GM19023 (cell line): Measurements from ENCODE around the gene SPDYE3.
"Not testable (repeated sequence)": the region's sequence is repeated elsewhere in the genome, so short reads cannot be mapped to it uniquely, and the experiment has no call there.

ENCODE experiments used
- ATAC-seq: cut with Tn5 transposase; IDR thresholded peaks from one replicate; pipeline ENCODE4 v1.9.1; 2021; ENCODE audit warnings: mild to moderate bottlenecking, moderate library complexity; ENCODE audit not compliant: unreplicated experiment

Gene SPDYE3

DNA sequence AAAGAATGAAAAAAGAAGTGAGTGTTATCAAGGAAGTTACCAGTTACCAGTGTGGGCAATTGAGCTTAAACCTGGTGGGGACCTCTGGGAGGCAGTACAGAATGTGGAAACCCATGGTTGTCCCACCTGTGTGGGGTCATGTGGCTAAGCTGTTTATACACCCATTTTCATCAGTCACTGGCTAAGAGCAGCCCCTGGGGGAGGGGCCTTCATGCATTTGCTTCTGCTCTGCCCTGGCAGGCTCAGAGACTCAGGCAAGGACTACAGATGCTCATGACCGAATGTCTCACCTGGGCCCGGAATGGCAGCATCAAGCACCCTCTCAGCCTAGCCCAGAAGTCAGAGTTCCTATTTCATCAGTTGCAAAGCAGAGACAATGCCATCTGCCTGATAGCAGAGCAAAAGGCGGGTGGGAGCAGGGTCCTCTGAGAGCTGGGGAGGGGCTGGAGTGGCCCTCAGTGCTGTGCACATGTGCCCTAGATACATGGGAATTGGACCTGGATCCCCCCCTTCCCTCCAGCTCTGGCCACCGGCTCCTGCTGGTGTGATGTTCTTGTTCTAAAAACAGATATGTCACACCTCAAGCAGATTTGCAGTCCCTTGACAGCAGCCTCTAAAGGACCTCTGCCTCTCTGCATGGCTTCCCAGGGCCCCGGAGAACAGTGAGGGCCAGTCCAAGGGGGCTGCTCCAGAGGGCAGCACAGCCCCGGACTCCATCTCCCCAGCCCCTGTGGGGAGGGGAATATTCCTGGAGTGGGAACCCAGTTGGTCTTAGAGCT, 20.1 kb upstream of the SPDYE3 start:
- not testable (repeated sequence) for ATAC-seq

DNA sequence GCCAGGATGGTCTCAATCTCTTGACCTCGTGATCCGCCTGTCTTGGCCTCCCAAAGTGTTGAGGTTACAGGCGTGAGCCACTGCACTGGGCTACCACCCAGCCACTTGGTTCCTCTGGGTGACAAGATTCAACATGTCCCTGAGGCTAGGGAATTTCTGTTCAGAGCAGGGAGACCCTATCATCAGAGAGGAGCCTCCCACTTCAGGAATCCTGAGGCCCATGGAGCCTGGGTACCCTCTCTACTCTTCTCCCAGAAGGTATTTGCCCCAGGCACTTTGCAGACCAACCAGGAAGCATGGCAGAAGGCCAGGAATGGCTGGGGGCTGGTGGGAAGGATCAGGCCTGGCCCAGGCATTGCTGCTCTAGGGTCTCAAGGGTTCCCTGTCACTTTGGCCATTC, 19.2 kb upstream of the SPDYE3 start:
- not testable (repeated sequence) for ATAC-seq

DNA sequence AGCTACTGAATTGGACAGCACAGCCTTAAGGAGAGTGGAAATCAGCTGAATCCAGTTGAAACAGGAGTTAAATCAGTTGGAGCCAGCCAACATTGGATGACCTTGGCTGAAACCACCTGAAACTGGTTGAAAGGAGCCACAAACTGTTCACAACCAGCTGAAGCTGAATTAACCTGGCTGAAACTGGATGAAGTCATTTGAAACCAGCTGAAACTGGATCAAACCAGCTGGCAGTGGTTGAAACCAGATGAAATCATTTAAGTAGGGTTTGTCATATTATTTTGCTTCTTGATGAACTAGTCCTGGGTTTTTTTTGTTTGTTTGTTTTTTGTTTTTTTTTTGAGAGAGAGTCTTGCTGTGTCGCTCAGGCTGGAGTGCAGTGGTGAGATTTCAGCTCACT, 15.3 kb upstream of the SPDYE3 start:
- not testable (repeated sequence) for ATAC-seq

DNA sequence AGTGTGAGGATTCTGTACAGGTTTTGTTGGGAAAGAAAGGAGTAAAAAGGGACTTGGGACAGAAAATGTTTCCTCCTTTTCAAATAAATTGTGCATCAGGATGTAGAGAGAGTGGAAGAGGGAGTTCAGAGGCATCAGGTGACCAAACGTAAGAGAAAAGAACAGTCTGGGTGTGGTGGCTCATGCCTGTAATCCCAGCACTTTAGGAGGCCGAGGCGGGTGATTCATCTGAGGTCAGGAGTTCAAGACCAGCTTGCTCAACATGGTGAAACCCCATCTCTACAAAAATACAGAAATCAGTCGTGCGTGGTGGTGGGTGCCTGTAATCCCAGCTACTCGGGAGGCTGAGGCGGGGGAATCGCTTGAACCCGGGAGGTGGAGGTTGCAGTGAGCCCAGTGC, 12.2 kb upstream of the SPDYE3 start:
- ATAC-seq, result not testable (repeated sequence)

DNA sequence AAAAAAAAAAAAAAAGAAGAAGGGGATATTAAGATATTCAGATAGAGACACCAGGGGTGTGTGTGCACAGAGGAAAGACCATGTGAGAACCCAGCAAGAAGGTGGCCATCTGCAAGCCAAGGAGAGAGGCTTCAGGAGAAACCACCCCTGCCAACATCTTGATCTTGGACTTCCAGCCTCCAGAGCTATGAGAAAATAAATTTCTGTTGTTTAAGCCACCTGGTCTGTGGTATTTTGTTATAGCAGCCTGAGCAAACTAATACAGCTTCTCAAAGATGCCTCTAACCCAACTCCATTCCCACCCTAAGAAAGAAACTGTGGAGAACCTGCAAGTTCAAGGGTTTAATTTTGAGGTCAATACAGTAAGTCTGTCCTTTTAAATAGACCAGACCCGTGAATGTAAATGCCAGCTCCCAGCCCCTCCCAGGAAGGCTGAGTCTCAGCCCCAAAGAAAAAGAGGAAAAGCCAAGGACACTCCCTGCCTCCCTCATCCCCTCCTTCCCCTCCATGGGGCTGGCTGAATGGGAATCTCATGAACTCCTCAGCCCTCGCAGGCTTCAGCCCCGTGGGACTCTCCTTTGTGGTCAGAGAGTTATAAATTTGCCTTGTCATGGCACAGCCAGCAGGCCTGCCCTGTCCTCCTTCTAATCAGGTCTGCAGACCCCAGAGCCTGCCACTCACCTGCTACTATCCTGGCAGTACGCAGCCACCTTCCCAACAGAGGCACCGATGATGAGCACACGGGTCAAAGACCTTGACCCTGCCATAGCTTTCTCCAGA, 9.5 kb upstream of the SPDYE3 start:
- ATAC-seq, result not testable (repeated sequence)

DNA sequence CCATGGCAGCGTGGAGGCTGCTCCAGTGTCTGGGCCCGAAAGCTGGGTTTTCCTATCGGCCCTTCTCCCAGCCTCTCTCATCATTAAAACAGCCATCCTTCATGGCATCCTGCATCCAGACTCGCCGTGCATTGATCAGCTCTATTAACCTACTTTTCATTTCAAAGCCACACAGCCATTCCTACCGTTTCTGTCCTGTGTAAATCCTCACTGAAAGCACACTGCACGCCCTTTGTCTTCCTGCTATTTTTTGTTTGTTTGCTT, 8.9 kb upstream of the SPDYE3 start:
- not testable (repeated sequence) for ATAC-seq

DNA sequence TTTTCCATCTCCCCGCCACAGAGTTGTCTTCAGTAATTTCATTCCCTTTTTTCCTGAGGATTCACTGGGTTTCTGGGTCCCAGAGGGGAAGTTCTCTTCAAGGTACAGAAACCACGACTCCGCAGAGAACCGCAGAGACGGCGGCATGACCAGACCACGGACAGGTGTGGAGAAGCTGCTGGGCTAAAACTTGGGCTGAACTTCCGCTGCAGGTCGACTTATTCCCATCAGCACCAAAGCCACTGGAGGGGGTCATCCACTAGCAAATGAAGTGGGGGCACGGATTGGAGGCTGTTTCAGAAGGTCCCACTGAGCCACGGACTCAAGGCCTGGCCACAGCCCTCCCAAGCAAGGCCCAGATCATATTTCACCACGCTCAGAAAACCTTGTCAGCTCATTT, 3.0 kb upstream of the SPDYE3 start:
- not testable (repeated sequence) for ATAC-seq

DNA sequence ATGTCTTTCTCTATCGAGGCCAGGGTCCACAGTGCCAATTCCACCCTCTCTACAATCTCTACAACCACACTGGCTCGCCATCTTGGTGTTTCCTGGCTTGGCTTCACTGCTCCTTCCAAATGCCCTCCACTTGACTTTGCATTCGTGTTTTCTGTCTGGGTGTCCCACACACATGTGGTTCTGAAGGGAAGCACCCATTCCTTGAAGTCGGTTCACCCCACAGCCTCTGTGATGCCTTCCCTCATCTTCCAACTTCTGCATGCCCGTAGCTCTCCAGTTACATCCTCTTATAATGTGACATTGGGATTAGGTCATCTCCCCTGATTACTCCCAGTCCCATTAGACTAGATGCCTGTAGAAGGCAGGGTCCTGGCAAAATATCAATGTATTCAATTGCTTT, 10.8 kb downstream of the SPDYE3 start:
- ATAC-seq, result not testable (repeated sequence)

DNA sequence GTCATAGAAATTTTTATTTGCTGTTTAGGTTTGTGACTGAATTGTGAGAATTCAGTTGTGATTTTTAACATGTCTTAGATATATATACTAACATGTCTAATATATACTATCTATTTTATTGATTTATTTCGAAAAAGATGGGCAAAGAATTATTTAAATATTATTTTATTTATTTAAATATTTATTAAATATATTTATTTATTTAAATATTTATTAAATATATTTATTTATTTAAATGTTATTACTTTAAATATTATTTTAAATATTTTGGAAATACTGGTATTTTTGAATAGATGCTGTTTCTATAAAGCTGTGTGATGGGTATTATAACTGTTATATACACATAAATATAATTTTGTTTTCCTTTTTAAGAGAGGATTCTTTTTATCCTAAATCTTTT, 14.1 kb downstream of the SPDYE3 start:
- ATAC-seq, result not testable (repeated sequence)

DNA sequence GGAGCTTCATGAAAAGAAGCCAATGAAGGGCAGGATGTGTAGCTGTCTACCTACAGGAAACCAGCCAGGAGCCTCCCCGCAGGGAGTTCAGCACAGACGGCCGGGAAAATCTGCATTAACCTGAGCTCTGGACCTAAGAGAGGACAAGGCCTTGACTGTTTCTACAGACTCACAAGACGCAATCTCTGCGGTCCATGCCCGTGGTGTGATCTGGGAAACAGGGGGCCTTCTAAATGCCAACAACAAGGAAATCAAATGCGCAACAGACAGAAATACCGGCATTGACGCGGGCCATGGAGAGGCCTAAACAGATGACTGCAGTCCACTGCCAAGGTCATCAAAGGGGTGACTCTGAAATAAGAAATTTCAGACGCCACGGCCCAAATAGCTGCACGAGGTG, 16.7 kb downstream of the SPDYE3 start:
- not testable (repeated sequence) for ATAC-seq

DNA sequence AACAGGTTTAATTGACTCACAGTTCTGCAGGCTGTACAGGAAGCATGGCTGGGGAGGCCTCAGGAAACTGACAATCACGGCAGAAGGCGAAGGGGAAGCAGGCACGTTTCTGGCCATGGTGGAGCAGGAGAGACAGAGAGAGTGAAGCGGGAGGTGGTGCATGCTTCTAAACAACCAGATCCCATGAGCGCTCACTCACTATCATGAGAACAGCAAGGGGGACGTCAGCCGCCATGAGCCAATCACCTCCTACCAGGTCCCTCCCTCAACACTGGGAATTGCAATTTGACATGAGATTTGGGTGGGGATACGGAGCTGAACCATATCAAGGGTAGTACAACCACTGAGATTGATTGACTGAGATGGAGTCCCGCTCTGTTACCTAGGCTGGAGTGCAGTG, 18.2 kb downstream of the SPDYE3 start:
- not testable (repeated sequence) for ATAC-seq

DNA sequence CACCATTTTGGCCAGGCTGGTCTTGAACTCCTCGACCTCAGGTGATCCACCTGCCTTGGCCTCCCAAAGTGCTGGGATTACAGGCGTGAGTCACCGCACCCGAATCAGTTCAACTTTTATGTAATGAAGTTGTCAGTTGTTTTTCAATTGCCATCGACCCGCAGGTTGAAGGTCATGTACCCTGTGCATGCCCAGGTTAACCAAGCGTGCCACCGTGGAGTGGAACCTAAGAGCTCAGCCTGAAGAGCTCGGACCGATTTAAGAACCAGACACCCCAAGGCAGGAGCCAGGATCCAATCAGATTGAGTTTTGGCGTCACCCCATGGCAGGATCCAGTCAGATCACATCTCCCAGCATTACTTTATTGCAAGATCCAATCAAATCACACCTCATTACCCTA, 19.4 kb downstream of the SPDYE3 start:
- ATAC-seq, result not testable (repeated sequence)

DNA sequence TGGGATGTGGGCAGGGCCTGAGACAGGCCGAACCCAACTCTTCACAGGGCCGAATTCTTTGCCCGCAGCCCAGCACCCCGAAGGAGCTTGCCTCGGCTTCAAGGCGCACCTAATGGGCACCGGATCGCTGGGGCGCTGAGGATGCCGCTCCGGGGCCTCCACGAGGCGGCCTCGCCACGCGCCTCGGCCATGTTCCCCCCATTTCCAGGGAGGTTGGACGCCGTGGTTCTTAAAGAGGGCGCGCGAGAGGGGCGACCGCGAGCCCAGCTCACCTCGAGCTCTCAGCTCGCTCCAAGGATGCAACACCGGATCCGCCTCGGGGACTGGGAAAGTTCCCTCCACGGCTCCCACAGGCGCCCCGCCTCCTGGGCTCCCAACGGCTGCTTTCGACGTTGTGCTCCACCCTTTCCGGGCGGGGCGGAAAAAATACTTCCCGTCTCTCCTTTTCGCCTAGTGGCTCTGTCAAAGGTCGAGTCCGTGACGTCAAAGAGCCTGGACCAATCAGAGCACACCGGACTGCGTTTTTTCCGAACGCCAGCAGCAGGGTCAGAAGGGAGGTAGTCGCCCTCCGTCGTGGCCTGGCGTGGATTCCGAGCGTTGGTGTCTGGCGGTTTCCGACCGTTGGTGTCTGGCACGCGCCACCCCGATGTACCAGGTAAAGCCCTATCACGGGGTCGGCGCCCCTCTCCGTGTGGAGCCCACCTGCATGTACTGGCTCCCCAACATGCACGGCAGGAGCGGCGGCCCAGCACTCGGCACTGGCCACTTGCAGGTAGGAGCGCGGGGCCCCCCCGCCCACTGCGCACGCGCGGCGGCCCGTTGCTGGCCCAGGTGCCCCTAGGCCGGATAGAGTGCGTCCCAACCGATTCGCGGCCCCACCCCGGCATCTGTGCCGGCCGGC, 28.3 kb downstream of the SPDYE3 start:
- ATAC-seq, result peak; percentile 97

DNA sequence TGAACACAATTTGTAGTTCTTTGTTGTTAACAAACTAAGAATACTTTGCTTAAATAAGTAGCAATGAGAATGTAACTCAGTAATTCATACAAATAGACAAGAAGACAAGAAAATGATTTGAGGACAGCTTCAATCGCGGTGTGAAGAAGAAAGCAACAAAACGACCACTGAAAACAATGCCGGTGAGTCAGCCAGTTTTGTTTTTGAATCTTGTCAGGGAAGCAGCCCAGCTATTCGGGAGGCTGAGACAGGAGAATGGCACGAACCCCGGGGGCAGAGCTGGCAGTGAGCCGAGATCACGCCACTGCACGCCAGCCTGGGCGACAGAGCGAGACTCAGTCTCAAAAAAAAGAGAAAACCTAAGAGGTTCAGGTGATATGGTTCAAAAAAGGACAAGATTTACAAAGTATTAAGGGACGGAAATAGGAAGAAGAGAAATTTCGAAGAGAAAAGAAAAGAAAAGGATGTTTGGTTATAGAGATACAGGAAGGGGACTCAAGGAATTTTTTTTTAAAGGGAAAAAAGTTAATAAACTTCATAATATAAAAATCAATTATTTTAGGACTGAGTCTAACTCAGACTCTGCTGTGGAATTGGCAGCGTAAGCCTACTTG, 30.7 kb downstream of the SPDYE3 start:
- ATAC-seq, result not testable (repeated sequence)

DNA sequence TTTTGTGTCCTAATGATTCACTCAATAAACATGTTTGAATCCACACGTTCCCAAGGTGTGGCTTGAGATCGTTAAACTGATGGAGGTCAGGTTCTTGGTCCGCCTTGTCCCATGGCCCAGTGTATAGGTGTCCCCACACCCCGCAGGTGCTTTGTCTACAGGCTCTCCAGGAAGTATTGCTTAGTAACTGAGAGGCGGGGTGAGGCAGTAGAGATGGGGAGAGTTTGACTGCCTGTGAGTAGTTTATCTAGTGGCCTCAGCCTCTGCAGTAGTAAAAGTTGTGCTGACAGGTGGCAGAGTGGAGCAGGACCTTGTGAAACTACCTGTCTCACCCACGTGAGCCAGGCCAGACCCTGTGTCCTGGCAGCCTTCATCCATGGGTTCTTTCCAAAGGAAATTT, 33.8 kb downstream of the SPDYE3 start:
- ATAC-seq, result not testable (repeated sequence)

DNA sequence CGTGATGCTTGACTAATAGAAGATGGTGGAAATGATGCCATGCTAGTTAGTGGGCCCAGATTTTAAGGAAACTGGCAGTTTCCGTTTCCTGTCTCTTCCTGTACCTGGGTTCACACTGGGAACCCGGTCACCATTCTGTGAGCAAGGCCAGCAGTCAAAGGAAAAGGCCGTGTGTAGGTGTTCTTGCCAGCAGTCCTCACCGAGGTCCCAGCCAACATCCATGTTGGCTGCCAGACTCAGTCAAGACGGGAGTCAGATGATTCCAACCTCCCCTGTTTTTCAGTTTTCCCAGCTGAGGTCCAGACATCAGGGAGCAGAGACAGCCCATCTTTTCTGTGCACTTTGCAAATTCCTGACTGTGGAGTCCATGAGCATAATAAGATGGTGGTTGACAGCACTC, 35.3 kb downstream of the SPDYE3 start:
- no peak for ATAC-seq

DNA sequence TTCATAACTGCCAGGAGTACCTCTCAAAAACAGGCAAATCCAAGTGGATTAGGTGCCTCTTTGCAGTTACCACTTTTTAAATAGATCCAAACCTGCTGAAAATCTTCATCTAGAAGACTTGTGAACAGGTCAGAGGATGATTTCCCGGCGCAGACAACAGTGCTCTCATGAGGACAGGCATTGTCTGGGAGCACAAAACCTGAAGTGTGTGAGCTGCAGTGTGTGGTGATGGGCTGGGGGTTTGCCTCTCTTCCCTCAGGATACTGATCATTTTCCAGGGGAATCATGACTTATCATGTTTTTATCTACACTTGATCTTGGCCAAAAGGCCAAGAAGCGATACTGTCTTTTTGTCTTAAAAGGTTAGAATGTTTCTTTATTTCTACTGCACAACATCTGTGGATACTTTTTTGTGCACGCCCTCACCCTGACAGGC, 36.6 kb downstream of the SPDYE3 start:
- ATAC-seq, result not testable (repeated sequence)

DNA sequence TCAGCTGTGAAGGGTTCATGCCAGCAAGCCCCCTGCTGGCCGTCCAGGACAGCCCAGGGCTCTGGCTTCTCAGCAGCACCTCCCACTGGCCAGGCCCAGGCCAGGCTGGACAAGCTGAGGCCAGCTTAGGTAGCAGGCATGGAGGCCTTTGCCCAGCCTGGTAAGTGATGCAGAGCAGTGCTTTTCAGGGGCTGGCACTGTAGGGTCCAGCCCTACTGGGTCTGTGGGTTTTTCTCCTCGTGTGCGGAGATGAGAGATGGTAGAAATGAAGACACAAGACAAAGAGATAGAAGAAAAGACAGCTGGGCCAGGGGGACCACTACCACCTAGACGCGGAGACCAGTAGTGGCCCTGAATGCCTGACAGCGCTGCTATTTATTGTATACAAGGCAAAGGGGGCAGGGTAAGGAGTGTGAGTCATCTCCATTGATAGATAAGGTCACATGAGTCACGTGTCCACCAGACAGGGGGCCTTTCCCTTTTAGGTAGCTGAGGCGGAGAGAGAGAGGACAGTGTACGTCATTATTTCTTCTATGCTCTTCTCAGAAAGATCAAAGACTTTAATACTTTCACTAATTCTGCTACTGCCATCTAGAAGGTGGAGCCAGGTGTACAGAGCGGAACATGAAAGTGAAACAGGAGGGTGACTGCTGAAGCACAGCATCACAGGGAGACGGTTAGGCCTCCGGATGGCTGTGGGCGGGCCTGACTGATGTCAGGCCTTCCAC, 37.2 kb downstream of the SPDYE3 start:
- peak; percentile 87 for ATAC-seq

DNA sequence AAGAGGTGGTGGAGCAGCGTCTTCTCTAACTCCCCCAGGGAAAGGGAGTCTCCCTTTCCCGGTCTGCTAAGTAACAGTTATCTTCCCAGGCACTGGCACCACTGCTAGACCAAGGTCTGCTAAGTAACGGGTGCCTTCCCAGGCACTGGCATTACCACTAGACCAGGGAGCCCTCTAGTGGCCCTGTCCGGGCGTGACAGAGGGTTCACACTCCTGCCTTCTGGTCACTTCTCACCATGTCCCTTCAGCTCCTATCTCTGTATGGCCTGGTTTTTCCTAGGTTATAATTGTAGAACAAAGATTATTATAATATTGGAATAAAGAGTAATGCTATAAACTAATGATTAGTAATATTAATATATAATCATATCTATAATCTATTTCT, 37.8 kb downstream of the SPDYE3 start:
- peak; percentile 33 for ATAC-seq

DNA sequence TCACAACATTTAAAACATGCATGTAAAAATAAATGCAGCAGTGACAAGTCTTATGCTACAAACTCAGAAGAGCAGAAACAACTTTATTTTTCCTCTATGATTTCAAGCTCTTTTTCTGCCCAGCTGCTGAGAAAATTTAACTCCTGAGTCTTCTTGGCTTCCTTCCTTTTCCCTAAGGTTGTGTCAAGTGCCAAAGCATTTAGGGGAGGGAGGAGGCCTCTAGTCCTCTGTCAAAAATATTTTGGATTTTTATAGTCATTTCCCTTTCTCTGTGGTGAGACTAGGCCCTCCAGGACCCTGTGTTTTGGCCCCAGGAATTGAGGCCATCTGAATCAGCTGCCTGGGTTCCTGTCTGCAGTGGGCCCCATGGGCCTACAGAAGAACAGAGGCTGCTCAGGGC, 39.4 kb downstream of the SPDYE3 start:
- no peak for ATAC-seq
